DOHH2 (cell line): ENCODE data around the gene SLC17A9.

ENCODE experiments used
- H3F3A ChIP-seq: fragments of 200-600 bp; sonication (generic), shearing (Covaris generic); 2 replicates; pipeline ENCODE4 v1.6.0; 2016; ENCODE audit warnings: antibody characterized with exemption, mild to moderate bottlenecking; ENCODE audit not compliant: control insufficient read depth, insufficient read depth
- H3K27ac ChIP-seq: fragments of 200-600 bp; sonication (generic); 2 replicates; pipeline ENCODE4 v1.5.1; 2014; ENCODE audit warnings: low read depth, mild to moderate bottlenecking, low read length, moderate library complexity
- H3K27me3 ChIP-seq: fragments of 200-600 bp; sonication (generic); 2 replicates; pipeline ENCODE4 v1.6.1; 2014; ENCODE audit warnings: mild to moderate bottlenecking, low read length, mixed read lengths; ENCODE audit not compliant: control insufficient read depth
- H3K36me3 ChIP-seq: fragments of 200-600 bp; sonication (generic); 2 replicates; pipeline ENCODE4 v1.6.1; 2014; ENCODE audit warnings: mild to moderate bottlenecking, low read length, moderate library complexity, mixed read lengths; ENCODE audit not compliant: control insufficient read depth
- H3K4me1 ChIP-seq: fragments of 200-600 bp; sonication (generic); 2 replicates; pipeline ENCODE4 v1.6.1; 2014; ENCODE audit warnings: mild to moderate bottlenecking, low read length, mixed read lengths; ENCODE audit not compliant: control insufficient read depth
- H3K4me2 ChIP-seq: fragments of 200-600 bp; sonication (generic); 2 replicates; pipeline ENCODE4 v1.6.0; 2014; ENCODE audit warnings: mild to moderate bottlenecking, low read length, moderate library complexity
- H3K4me3 ChIP-seq: fragments of 200-600 bp; sonication (generic); 2 replicates; pipeline ENCODE4 v1.5.1; 2014; ENCODE audit warnings: mild to moderate bottlenecking, low read length, mixed read lengths
- H3K79me2 ChIP-seq: fragments of 200-600 bp; sonication (generic); 2 replicates; pipeline ENCODE4 v1.6.1; 2014; ENCODE audit warnings: mild to moderate bottlenecking, low read length, mixed read lengths; ENCODE audit not compliant: control insufficient read depth
- H3K9me2 ChIP-seq: fragments of 200-600 bp; sonication (generic); replicated peaks from 2 replicates; pipeline ENCODE4 v1.6.1; 2014; ENCODE audit warnings: mild to moderate bottlenecking, low read length, mixed read lengths; ENCODE audit not compliant: control insufficient read depth
- H3K9me3 ChIP-seq: fragments of 200-600 bp; sonication (generic); 2 replicates; pipeline ENCODE4 v1.6.1; 2014; ENCODE audit warnings: antibody characterized with exemption, low read length, mixed read lengths; ENCODE audit not compliant: control insufficient read depth, insufficient read depth
- H4K20me1 ChIP-seq: fragments of 200-600 bp; sonication (generic); 2 replicates; pipeline ENCODE4 v1.6.0; 2014; ENCODE audit warnings: low read depth, mild to moderate bottlenecking, antibody characterized with exemption, low read length, moderate library complexity; ENCODE audit not compliant: control insufficient read depth, insufficient read depth
- CTCF ChIP-seq: fragments of 200-600 bp; sonication (generic); IDR thresholded peaks from one replicate; pipeline ENCODE4 v1.5.1; 2014; ENCODE audit warnings: antibody characterized with exemption, mild to moderate bottlenecking, low read depth, low read length; ENCODE audit not compliant: poor library complexity, severe bottlenecking
- EZH2phosphoT487 ChIP-seq: fragments of 200-600 bp; sonication (generic); IDR thresholded peaks from 2 replicates; pipeline ENCODE4 v1.6.1; 2017; ENCODE audit warnings: borderline replicate concordance, mild to moderate bottlenecking, antibody characterized with exemption, low read length, moderate library complexity, mixed read lengths

Gene SLC17A9

GRCh38 chr20:62984666-62985443 lies 32.3 kb downstream of the SLC17A9 start:
- H3K27ac ChIP-seq = no peak overlapping the region
- H3K27me3 ChIP-seq = peaks cover 40% of the 10 kb centered on the region
- H3K79me2 ChIP-seq = no peaks in the 10 kb centered on the region
- no peaks in the 10 kb centered on the region for H3K9me2 ChIP-seq
- H3K4me2 ChIP-seq = no peak overlapping the region
- no peaks in the 10 kb centered on the region for H3K36me3 ChIP-seq
- TF ChIP-seq EZH2phosphoT487 (no peak), CTCF (no peak)
- no peaks in the 10 kb centered on the region for H3K9me3 ChIP-seq
- H3K4me3 ChIP-seq = no peak overlapping the region
- no peaks in the 10 kb centered on the region for H3F3A ChIP-seq
- H3K4me1 ChIP-seq = peaks cover 32% of the 10 kb centered on the region
- H4K20me1 ChIP-seq = no peaks in the 10 kb centered on the region

GRCh38 chr20:62985444-62985778 lies 32.9 kb downstream of the SLC17A9 start:
- Histone ChIP-seq H3K36me3 (no peaks in the 10 kb centered on the region), H3F3A (no peaks in the 10 kb centered on the region), H3K27ac (no peak overlapping the region), H3K9me3 (no peaks in the 10 kb centered on the region), H3K27me3 (peaks cover 34% of the 10 kb centered on the region), H3K79me2 (no peaks in the 10 kb centered on the region), H3K4me2 (no peak overlapping the region), H4K20me1 (no peaks in the 10 kb centered on the region), H3K9me2 (no peaks in the 10 kb centered on the region), H3K4me3 (no peak overlapping the region), H3K4me1 (peaks cover 27% of the 10 kb centered on the region)
- TF ChIP-seq EZH2phosphoT487 = no peak
- TF ChIP-seq CTCF = no peak

DNA sequence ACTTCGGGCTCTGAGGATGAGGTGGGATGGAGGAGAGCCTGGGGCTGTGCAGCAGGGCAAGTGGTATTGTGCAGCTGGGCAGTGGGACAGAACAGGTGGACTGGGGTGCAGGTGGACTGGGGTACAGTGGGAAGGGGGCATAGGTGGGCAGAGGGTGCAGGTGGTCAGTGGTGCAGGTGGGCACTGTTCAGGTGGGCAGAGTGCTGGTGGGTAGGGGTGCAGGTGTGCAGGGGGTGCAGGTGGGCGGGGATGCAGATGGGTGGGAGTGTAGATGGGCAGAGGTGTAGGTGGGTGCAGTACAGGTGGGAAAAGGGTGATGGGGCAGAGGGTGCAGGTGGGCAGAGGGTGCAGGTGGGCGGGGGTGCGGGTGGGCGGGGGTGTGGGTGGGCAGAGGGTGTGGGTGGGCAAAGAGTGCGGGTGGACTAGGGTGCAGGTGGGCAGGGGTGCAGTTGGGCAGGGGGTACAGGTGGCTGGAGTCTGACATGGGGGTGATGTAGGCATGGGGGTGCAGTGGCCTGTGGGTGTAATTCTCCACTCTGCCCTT lies 33.8 kb downstream of the SLC17A9 start:
- Histone ChIP-seq H3K27me3 (peaks cover 30% of the 10 kb centered on the region), H3K36me3 (no peaks in the 10 kb centered on the region), H3K27ac (no peak overlapping the region), H3K9me3 (no peaks in the 10 kb centered on the region), H3K9me2 (no peaks in the 10 kb centered on the region), H3F3A (no peaks in the 10 kb centered on the region), H4K20me1 (no peaks in the 10 kb centered on the region), H3K4me1 (peaks cover 19% of the 10 kb centered on the region), H3K4me3 (no peak overlapping the region), H3K79me2 (no peaks in the 10 kb centered on the region), H3K4me2 (no peak overlapping the region)
- TF ChIP-seq EZH2phosphoT487 = no peak
- no peak for TF ChIP-seq CTCF
